ENCODE measurements around the gene TTLL7. TPM values are rescaled to one million over a fixed set of nuclear protein-coding genes. Genes with fewer than 3 reads are reported as not detected.

The TTLL7 gene
- total RNA-seq, 1 donor from 2014 or later, result 22.6 TPM

GRCh38 chr1:83958704-83959103 lies 40.2 kb downstream of the TTLL7 start:
- no peak overlapping the region for H3K4me3 Mint-ChIP-seq (ENCODE audit: unreplicated experiment)
- no peaks in the 10 kb centered on the region for H3K9me3 Mint-ChIP-seq (ENCODE audit: low read depth)
- no peaks in the 10 kb centered on the region for H3K27me3 Mint-ChIP-seq (ENCODE audit: low read depth)
- H3K36me3 Mint-ChIP-seq (ENCODE audit: low read depth), result no peaks in the 10 kb centered on the region
- no peak for DNase-seq (ENCODE audit: low spot score)
- TF ChIP-seq CTCF (IDR thresholded peaks at IDR 0.05), result no peak
- H3K4me1 Mint-ChIP-seq (ENCODE audit: low read depth), result peaks cover 14% of the 10 kb centered on the region
- H3K27ac Mint-ChIP-seq (ENCODE audit: unreplicated experiment), result no peak overlapping the region

GRCh38 chr1:83954166-83954823 lies 44.6 kb downstream of the TTLL7 start:
- H3K36me3 Mint-ChIP-seq (ENCODE audit: low read depth), result no peaks in the 10 kb centered on the region
- no peaks in the 10 kb centered on the region for H3K9me3 Mint-ChIP-seq (ENCODE audit: low read depth)
- no peak for TF ChIP-seq CTCF (IDR thresholded peaks at IDR 0.05)
- H3K4me3 Mint-ChIP-seq (ENCODE audit: unreplicated experiment), result no peak overlapping the region
- DNase-seq (ENCODE audit: low spot score), result no peak
- no peak overlapping the region for H3K27ac Mint-ChIP-seq (ENCODE audit: unreplicated experiment)
- no peaks in the 10 kb centered on the region for H3K4me1 Mint-ChIP-seq (ENCODE audit: low read depth)
- no peaks in the 10 kb centered on the region for H3K27me3 Mint-ChIP-seq (ENCODE audit: low read depth)

- no peak overlapping the region for H3K27ac Mint-ChIP-seq (ENCODE audit: unreplicated experiment)
- H3K4me1 Mint-ChIP-seq (ENCODE audit: low read depth), result no peaks in the 10 kb centered on the region
- H3K27me3 Mint-ChIP-seq (ENCODE audit: low read depth), result no peaks in the 10 kb centered on the region
- no peak overlapping the region for H3K4me3 Mint-ChIP-seq (ENCODE audit: unreplicated experiment)
- no peaks in the 10 kb centered on the region for H3K36me3 Mint-ChIP-seq (ENCODE audit: low read depth)
- no peak for TF ChIP-seq CTCF (IDR thresholded peaks at IDR 0.05)
- no peak for DNase-seq (ENCODE audit: low spot score)
- no peaks in the 10 kb centered on the region for H3K9me3 Mint-ChIP-seq (ENCODE audit: low read depth)
Observed at GRCh38 chr1:83950106-83950661, 48.7 kb downstream of the TTLL7 start.

- Mint-ChIP-seq H3K36me3 (ENCODE audit: low read depth) (peaks cover 7% of the 10 kb centered on the region), H3K9me3 (ENCODE audit: low read depth) (peaks cover 9% of the 10 kb centered on the region), H3K4me3 (ENCODE audit: unreplicated experiment) (no peak overlapping the region), H3K27me3 (ENCODE audit: low read depth) (no peaks in the 10 kb centered on the region), H3K4me1 (ENCODE audit: low read depth) (no peaks in the 10 kb centered on the region), H3K27ac (ENCODE audit: unreplicated experiment) (no peak overlapping the region)
- no peak for TF ChIP-seq CTCF (IDR thresholded peaks at IDR 0.05)
- no peak for DNase-seq (ENCODE audit: low spot score)
Observed at GRCh38 chr1:83942914-83943313, 56.0 kb downstream of the TTLL7 start.

GRCh38 chr1:83934550-83934949 lies 64.4 kb downstream of the TTLL7 start:
- H3K27me3 Mint-ChIP-seq (ENCODE audit: low read depth), result no peaks in the 10 kb centered on the region
- H3K9me3 Mint-ChIP-seq (ENCODE audit: low read depth), result no peaks in the 10 kb centered on the region
- peaks cover 3% of the 10 kb centered on the region for H3K36me3 Mint-ChIP-seq (ENCODE audit: low read depth)

More at GRCh38 chr1:83934550-83934949, 64.4 kb downstream of the TTLL7 start:
- H3K4me3 Mint-ChIP-seq (ENCODE audit: unreplicated experiment), result no peak overlapping the region
- TF ChIP-seq CTCF (IDR thresholded peaks at IDR 0.05), result no peak
- no peaks in the 10 kb centered on the region for H3K4me1 Mint-ChIP-seq (ENCODE audit: low read depth)
- DNase-seq (ENCODE audit: low spot score), result no peak
- no peak overlapping the region for H3K27ac Mint-ChIP-seq (ENCODE audit: unreplicated experiment)
